ENCODE measurements around the gene UQCRHL. TPM values are rescaled to one million over a fixed set of nuclear protein-coding genes. Genes with fewer than 3 reads are reported as not detected.

Gene UQCRHL
- total and polyA plus RNA-seq, 2 of the 8 experiments (the other 6 are each of a cell fraction or from before 2014, with no cell fraction given): 3.7 to 3.9 TPM

DNA sequence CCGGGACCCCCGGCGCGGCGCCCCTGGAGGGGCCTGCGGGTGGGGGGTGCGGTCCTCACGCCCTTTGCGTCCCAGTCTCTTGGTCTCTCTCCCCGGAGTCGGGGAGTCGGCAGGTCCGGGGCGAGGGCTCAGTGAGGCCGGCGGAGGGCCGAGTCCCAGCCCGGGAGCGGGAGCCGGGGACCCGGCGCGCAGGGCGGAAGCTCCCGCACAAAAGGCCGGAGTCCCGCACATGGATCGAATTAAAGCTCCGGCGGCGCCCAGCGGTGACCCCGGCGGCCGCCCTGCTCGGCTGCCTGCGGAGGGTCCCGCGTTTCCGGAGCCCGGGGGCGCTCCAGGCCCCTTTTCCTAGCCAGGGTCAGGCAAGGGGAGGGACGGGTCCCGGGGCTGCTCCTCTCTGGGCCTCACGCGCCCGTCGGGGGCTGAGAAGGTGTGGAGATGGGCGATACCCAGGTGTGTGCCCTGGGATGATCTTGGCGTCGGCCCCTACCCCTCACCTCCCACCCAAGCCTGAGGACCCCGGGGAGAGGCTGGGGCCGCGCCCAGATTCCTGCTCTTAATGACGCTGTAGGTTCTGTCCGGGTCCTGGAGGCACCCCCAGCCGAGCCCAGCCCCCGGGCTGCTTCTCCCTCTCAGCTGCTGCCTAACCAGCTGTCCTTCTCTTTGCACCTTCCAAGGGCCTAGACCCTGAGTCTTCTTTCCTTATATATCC is 48.3 kb downstream of the UQCRHL start:
- Histone ChIP-seq H4K20me1 (replicated peaks in 1 of 2; ENCODE audit: control insufficient read depth in 1 of 2, insufficient read depth in 2 of 2, low read length in 2 of 2) (peaks cover 6 to 13% of the 10 kb centered on the region in 2 experiments), H3K9me3 (ENCODE audit: insufficient read depth in 2 of 2, low read depth in 1 of 2, low read length in 1 of 2) (no peaks in the 10 kb centered on the region), H2BK120ac (replicated peaks; ENCODE audit: low read depth, low read length) (no peak overlapping the region), H3K9ac (replicated peaks in 1 of 4; ENCODE audit: extremely low read depth in 1 of 4, low read depth in 3 of 4, low read length in 3 of 4) (peak overlapping the region; percentile 70 to 81 (median 79)), H3K4ac (replicated peaks; ENCODE audit: insufficient read length, low read depth, low read length) (peak overlapping the region; percentile 57), H4K8ac (ENCODE audit: extremely low read depth, insufficient read depth, low read length) (peak overlapping the region; percentile 77), H3K27ac (ENCODE audit: low read depth, low read length) (peak overlapping the region; percentile 17; the same call in 1 of the 2 replicates), H2BK12ac (ENCODE audit: low read depth, low read length) (no peak overlapping the region), H2AFZ (ENCODE audit: low read length) (no peak overlapping the region), H2AK5ac (ENCODE audit: low read depth, low read length) (no peak overlapping the region), H3K36me3 (ENCODE audit: control insufficient read depth in 2 of 4, insufficient read depth in 4 of 4, low read length in 3 of 4) (peaks cover 0 to 3% (median 1%) of the 10 kb centered on the region in 4 experiments; a peak in 3 of 8 replicates), H3K4me3 (ENCODE audit: extremely low read depth in 1 of 4, insufficient read depth in 2 of 4, low read depth in 3 of 4, low read length in 4 of 4) (peak overlapping the region; percentile 68 to 97 (median 84)), H3K56ac (replicated peaks; ENCODE audit: insufficient read length, low read depth, low read length) (no peak overlapping the region), H3K27me3 (replicated peaks in 1 of 4; ENCODE audit: control insufficient read depth in 3 of 4, extremely low read depth in 1 of 4, insufficient read depth in 3 of 4, low read length in 3 of 4) (no peaks in the 10 kb centered on the region), H3K18ac (ENCODE audit: extremely low read depth, low read length) (peak overlapping the region; percentile 48), H2BK15ac (ENCODE audit: low read length) (no peak overlapping the region), H3K79me2 (ENCODE audit: control insufficient read depth in 1 of 2, insufficient read depth in 2 of 2, low read length in 2 of 2) (peaks cover 0 to 45% of the 10 kb centered on the region in 2 experiments; a peak in 2 of 4 replicates), H4K91ac (replicated peaks; ENCODE audit: insufficient read length, low read length) (no peak overlapping the region), H3K4me2 (ENCODE audit: insufficient read depth in 1 of 2, low read depth in 2 of 2, low read length in 2 of 2) (peak overlapping the region; percentile 80 to 84), H2BK20ac (ENCODE audit: low read length) (no peak overlapping the region), H2BK5ac (ENCODE audit: low read depth, low read length) (peak overlapping the region; percentile 35; the same call in 1 of the 2 replicates), H3K14ac (ENCODE audit: insufficient read length) (no peak overlapping the region), H3K79me1 (ENCODE audit: low read depth, low read length) (peaks cover 14% of the 10 kb centered on the region), H3K23me2 (ENCODE audit: low read depth, low read length) (peaks cover 9% of the 10 kb centered on the region; the same call in 1 of the 2 replicates), H3K4me1 (replicated peaks in 1 of 4; ENCODE audit: control insufficient read depth in 3 of 4, insufficient read depth in 4 of 4, low read length in 3 of 4) (peaks cover 14 to 37% (median 30%) of the 10 kb centered on the region in 4 experiments), H4K5ac (ENCODE audit: insufficient read length, low read depth, low read length) (peak overlapping the region; percentile 38), H3K23ac (ENCODE audit: insufficient read length) (no peak overlapping the region)
- CTCF ChIA-PET (ENCODE audit: partially characterized antibody): interaction anchor here (1.3 to 2.2 kb wide), 2 partner anchors 18 to 21 kb away, joined by 3 to 11 read pairs; partner anchors contain the start of gene TMEM82
- POLR2A ChIA-PET (ENCODE audit: partially characterized antibody): interaction anchor here (0.6 to 2.8 kb wide), 11 partner anchors 10 to 89 kb away, joined by 3 to 17 read pairs (median 7); partner anchors contain the start of gene SPEN
- 2% methylated on average over 20 of the region's 58 CpGs; no CpG with 5 or more reads in 1 of the 2 experiments for WGBS, 2 experiments (ENCODE audit: extremely low coverage in 1 of 2, insufficient coverage in 1 of 2, insufficient read length in 1 of 2, insufficient replicate concordance in 2 of 2, low coverage in 1 of 2, low lambda C conversion rate in 2 of 2, missing lambda C conversion rate in 1 of 2)
- FAIRE-seq (no peak), DNase-seq (ENCODE audit: low read depth in 1 of 2, low spot score in 2 of 2) (peak in 1 of 2 experiments; percentile 70)
- TF ChIP-seq SP2 (IDR thresholded peaks at IDR 0.05; ENCODE audit: low read length) (no peak), NANOG (IDR thresholded peaks at IDR 0.05; ENCODE audit: insufficient read depth, low read depth, low read length, poor library complexity, severe bottlenecking) (no peak), PHF8 (conservative IDR thresholded peaks at IDR 0.05; ENCODE audit: low read depth, low read length) (peak; percentile 35; the same call in 1 of the 2 replicates), SUZ12 (IDR thresholded peaks at IDR 0.05; ENCODE audit: low read length) (no peak), POLR2AphosphoS5 (IDR thresholded peaks at IDR 0.05; ENCODE audit: low read depth, low read length) (no peak; the same call in 1 of the 2 replicates), RBBP5 (IDR thresholded peaks at IDR 0.05; ENCODE audit: borderline replicate concordance, low read depth, low read length) (no peak; the same call in 1 of the 2 replicates), JUND (IDR thresholded peaks at IDR 0.05; ENCODE audit: low read length) (no peak), POLR2A (IDR thresholded peaks at IDR 0.05; ENCODE audit: control extremely low read depth in 1 of 2, low read depth in 2 of 2, low read length in 2 of 2) (peak; percentile 20 to 62)
- TF ChIP-seq, protein P1, sequence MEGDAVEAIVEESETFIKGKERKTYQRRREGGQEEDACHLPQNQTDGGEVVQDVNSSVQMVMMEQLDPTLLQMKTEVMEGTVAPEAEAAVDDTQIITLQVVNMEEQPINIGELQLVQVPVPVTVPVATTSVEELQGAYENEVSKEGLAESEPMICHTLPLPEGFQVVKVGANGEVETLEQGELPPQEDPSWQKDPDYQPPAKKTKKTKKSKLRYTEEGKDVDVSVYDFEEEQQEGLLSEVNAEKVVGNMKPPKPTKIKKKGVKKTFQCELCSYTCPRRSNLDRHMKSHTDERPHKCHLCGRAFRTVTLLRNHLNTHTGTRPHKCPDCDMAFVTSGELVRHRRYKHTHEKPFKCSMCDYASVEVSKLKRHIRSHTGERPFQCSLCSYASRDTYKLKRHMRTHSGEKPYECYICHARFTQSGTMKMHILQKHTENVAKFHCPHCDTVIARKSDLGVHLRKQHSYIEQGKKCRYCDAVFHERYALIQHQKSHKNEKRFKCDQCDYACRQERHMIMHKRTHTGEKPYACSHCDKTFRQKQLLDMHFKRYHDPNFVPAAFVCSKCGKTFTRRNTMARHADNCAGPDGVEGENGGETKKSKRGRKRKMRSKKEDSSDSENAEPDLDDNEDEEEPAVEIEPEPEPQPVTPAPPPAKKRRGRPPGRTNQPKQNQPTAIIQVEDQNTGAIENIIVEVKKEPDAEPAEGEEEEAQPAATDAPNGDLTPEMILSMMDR (IDR thresholded peaks at IDR 0.05; ENCODE audit: control extremely low read depth in 1 of 3, insufficient read depth in 1 of 3, low read depth in 1 of 3, low read length in 3 of 3): no peak

Data from H1 (cell line).